Choroid plexus epithelial cell (primary cell): ENCODE results near the gene TCHHL1.

Experiments
- DNase-seq: peaks from one replicate; pipeline ENCODE4 v3.0.0-alpha.2; 2010; ENCODE audit warnings: low read depth
- H3K4me3 ChIP-seq: 2 replicates; pipeline ENCODE4 v1.5.1; 2011; ENCODE audit warnings: low read depth, mild to moderate bottlenecking, control low read depth, low read length, moderate library complexity
- CTCF ChIP-seq: conservative IDR thresholded peaks from 2 replicates; pipeline ENCODE4 v1.5.1; 2011; ENCODE audit warnings: low read depth, mild to moderate bottlenecking, control low read depth, inconsistent platforms, low read length, moderate library complexity

Gene TCHHL1

GRCh38 chr1:152039461-152039860 is 49.4 kb downstream of the TCHHL1 start:
- TF ChIP-seq CTCF: no peak
- no peak overlapping the region for H3K4me3 ChIP-seq
- no peak for DNase-seq

GRCh38 chr1:152038871-152039270 is 50.0 kb downstream of the TCHHL1 start:
- H3K4me3 ChIP-seq: no peak overlapping the region
- DNase-seq: no peak
- no peak for TF ChIP-seq CTCF

- TF ChIP-seq CTCF: no peak
- DNase-seq: peak; percentile 90
- H3K4me3 ChIP-seq: peak within 1 kb of the TSS; percentile 85
These were observed 52.3 kb downstream of the TCHHL1 start, which contains the start of gene S100A11 for GRCh38 chr1:152036267-152037216. TSS of gene S100A11 (minus strand) at chr1:152037004. CDS start at chr1:152036915, 89 bp downstream.

GRCh38 chr1:152035539-152036266 is 53.2 kb downstream of the TCHHL1 start:
- no peak for TF ChIP-seq CTCF
- peak; percentile 42 for DNase-seq
- peak overlapping the region; percentile 85 for H3K4me3 ChIP-seq

GRCh38 chr1:152034654-152035538 is 54.0 kb downstream of the TCHHL1 start:
- peak overlapping the region; percentile 85 for H3K4me3 ChIP-seq
- peak; percentile 77 for DNase-seq
- TF ChIP-seq CTCF: peak; percentile 82

- TF ChIP-seq CTCF: no peak
- peak overlapping the region; percentile 85 for H3K4me3 ChIP-seq
- no peak for DNase-seq
These were observed 54.6 kb downstream of the TCHHL1 start for GRCh38 chr1:152034324-152034653.
